Activated gamma-delta T cell treated with anti-CD3 and anti-CD28 coated beads, Interleukin-2, amount 50 U/mL, for 16 hours (primary cell): ENCODE data around the gene LRRC8D.

Experiments used
- DNase-seq: peaks from one replicate; pipeline ENCODE4 v3.0.0-alpha.2; 2020; ENCODE audit warnings: low read depth

LRRC8D gene

DNA sequence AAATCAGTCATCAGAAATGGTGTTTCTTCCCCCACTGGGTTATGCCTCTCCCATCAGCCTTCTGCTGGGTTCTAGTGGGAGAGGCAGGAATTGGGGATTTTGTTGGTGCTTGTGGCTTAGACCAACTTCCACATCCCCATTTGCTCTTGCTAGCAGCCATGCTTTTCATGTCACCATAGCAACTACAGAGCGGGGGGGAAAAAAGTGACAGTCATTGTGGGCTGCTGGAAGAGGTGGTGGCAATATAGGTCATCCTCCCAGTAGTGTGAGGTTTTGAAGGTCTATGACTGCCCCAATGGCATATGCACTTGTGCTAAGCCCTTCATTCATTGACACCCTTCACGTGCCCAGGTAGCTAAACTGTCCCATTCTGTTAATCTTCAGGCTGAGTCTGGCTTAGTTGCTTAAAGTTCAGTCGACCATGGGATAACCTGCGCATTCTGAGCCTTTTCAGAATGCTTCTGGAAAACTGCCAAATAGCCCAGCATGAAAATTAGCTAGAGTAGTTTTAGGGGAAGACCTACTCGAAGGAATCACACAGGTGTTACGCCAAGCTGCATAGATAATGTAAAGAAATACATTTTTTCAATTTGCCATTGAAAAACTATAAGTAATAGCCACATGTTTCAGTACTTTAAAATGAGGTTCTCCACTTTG lies 120.4 kb downstream of the LRRC8D start:
- DNase-seq, result no peak

DNA sequence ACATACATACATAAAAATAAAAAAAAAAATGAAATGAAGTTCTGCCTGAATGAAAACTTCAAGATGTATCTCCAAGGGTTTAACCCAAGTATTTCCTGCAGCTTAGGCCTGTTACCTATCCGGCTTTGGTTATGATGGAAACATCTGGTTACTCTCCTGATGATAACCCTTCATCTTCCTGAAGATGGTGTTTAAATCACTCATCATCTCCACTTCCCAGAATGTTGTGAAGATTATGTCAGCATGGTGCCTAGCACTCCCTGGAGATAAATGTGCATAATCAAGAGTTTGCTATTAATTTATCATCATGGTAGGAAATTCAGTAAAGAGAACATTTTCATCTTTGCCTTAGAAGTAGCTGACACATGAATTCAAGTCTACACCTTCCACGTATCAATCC lies 121.2 kb downstream of the LRRC8D start:
- no peak for DNase-seq

DNA sequence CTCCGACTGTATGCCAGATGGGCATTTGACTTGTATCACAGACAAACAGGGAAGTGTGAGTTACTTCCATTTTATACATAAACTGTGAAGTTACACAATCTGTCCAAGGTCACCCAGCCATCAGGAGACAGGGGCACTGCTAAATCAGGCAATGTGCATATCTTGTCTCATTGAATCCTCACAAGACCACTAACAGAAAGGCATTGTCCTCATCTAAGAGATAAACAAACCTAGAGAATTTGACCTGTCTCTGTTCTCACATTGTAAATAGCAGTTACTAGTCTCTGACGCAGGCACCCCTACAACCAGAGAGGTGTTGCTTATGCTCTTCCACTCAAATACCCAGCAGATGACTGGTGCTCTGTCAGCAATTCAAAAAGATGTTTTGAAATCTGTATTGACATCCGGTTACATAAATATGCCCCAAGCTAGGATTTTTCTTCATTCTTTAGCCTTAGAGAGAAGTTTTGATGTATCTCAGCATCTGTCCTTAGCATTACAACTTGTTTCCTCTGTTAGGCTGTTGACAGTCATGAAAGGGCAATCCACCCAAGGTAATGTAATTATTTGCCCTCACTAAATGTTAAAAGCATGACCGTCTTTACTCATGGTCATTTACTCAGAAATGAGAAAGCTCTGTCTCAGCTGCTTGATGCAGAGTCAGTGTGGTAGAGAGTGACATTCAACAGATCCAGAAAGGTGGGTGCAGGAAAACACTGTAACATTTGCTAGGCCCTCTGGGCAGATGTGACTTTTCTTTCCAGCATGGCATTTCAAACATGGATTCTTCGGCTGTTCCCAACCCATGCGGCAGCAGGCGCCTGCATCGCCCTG lies 122.2 kb downstream of the LRRC8D start:
- DNase-seq, result no peak

DNA sequence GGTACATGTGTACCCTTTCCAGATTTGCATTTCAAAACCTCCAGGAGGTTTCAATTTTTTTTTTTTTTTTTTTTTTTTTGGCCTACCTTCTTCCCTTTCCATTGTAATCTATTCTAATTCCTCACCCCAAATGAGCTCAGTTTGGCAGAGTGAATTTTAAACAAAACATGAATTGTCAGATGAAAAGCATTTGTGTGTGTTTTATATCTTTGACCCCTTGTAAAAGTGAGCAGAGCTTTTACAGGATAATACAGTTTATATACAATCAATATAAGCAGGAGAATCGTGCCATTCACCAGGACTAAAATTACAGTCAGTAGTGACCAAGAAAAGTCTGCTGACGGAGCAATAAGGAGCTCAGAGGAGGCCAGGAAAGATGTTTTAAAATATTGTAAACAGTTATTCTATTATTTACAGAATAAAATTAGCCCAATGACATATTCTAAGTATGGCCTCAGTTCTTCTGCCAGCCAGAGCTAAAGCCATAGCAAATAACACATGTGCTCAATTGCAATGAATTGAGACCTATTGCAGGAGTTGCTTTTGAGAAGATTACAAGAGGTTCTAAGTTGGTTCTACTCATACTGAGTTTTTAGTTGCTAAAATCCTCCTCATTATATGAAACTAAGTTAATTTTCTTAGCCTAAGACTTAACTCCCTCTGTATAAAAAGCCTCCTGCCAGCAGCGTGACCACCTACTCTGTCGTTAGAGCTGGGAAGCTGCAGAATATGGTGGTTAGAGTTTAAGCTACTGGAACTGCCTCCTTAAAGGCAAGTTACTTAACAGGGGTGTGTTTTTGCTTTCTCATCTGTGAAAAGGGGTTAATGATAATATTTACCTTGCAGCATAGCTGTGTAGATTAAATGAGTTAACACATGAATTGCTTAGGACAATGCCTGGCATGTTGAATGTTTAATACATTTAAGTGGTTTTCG lies 123.3 kb downstream of the LRRC8D start:
- no peak for DNase-seq

GRCh38 chr1:89945852-89946476 lies 125.1 kb downstream of the LRRC8D start:
- DNase-seq, result no peak

- DNase-seq, result no peak
These were observed 125.7 kb downstream of the LRRC8D start for GRCh38 chr1:89946532-89946931.

DNA sequence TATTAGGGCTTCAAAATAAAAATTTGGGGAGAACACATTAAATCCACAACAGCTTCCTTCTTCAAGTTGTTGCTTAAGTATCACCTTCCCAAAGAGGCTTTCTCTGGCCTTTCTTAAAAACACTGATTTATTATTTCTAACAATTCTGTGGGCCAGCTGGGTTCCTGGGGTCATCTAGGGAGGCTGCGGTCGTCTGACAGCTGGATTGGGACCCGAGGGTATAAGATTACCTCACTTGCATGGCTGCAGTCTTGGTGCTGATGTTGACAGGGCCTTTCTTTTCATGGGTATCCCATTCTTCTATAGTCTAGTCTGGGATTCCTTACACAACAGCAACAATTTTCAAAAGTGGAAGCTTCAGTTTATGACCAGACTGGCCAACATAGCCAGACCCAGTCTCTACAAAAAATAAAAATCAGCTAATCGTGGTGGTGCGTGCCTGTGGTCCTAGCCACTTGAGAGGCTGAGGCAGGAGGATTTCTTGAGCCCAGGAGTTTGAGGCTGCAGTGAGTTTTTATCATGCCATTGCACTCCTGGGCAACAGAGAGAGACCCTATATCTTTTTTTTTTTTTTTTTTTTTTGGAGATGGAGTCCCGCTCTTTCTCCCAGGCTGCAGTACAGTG lies 128.0 kb downstream of the LRRC8D start:
- DNase-seq, result no peak

DNA sequence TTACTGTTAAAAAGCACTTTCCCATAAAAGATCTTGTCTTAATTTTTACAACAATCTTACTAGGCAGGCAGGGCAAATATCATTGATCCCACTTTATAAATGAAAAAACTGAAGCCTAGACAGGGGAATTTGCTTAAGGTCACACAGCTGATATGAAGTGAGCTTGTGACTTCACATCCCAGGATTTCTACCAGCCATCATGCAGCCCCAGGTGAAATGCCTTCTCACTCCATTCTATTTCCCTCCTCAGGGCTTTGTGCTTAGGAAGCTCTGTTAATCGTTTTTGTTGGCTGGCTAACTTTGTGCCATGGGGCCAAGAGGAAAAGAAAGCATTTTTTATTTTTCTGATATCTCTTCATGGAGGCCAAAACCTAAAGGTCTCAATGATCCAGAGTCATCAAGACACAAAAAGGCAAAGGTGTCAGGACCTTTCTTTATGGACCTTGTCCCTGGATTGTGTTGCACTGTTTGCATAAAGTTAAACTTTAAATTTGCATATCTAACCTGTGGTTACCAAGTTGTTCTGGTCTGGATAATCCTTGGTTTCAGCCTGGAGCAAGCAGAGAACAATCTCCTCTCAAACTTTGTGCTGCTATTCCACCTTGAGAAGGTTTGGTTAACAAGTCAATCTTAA lies 129.3 kb downstream of the LRRC8D start:
- DNase-seq, result no peak

DNA sequence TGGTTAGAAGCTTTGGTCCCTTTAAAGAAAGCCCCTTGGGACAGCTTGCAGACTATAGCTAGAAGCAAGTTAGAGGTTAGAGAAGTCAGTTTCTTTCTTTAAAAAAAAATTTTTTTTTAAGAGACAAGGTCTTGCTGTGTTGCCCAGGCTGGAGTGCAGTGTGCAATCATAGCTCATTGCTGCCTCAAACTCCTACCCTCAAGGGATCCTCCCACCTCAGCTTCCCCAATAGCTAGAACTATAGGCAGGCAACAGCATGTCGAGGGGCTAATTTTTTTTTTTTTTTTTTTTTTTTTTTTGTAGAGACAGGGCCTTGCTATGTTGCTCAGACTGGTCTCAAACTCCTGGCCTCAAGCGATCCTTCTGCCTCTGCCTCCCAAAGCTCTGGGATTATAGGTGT lies 129.9 kb downstream of the LRRC8D start:
- DNase-seq, result no peak

GRCh38 chr1:89951766-89952604 lies 131.2 kb downstream of the LRRC8D start:
- no peak for DNase-seq

- no peak for DNase-seq
These were observed 131.8 kb downstream of the LRRC8D start for GRCh38 chr1:89952605-89953130.

GRCh38 chr1:89953131-89953626 lies 132.3 kb downstream of the LRRC8D start:
- DNase-seq, result no peak

DNA sequence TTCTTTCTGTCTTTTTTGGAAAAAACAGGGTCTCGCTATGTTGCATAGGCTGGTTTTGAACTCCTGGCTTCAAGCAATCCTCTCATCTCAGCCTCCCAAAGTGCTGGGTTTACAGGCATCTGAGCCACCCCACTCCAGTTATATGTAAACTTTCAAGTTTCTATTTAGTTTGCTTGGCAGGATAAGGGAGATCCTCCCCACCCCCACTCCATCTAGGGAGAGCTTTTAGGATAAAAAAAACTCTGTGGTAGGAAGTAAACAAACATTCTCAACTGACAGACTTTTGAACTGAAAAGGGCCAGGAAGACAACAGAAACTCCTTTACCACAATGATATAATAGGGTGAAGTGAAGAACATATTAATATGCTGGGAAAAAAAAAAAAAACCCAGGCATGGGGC lies 133.1 kb downstream of the LRRC8D start:
- DNase-seq, result no peak

DNA sequence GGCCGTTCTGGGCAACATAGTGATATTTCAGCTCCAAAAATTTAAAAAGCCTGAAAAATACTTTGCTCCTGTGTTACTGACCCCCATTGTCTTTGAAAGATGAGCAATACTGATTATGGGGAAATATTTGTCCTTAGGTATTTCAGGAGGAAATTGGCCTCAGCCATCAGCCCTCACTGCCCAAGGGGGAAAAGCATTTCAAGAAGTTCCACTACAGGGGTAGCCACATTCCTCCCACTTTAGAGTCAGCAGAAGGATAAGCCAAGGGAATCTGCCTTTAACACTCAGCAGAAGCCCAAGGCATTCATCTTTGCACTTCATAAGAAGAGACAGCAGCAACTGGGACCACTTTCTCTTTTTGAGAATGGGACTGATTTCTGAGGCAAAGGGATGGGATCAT lies 133.6 kb downstream of the LRRC8D start:
- no peak for DNase-seq

DNA sequence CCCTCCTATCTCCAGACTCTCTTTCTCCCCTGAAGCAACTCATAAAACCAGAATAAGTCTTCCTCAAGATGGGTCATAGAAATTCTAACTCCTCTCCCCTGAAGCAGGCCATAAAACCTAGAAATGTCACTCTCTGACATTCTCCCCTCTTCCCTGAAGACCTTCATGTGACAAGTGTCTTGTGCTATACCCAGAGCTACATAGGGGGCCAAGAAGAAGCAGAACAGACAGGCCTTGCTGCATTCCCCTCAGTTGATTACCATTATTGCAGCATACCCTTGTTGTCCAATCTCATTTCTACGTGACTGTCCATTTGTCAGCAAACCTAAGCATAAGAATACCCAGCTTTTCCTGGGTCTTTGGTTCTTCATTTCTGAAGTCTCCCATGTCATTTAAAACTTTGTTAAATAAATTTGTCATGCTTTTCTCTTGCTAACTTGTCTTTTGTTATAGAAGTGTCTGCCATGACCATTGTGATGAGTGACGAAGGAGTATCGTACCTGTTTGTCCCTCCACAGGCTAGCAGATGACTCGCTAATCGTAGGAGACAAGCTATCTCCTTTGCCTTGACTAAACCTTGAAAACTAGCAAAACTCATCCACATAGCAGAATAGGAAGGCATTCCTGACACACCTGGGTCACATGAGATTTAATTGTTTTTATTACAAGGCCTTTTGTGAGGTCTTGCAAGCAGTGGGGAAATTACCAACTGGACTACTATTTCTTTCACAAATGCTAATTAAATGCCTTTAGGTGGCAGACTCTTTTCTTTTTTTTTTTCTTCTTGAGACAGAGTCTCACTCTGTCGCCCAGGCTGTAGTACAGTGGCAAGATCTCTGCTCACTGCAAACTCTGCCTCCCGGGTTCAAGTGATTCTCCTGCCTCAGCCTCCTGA lies 134.7 kb downstream of the LRRC8D start:
- no peak for DNase-seq

DNA sequence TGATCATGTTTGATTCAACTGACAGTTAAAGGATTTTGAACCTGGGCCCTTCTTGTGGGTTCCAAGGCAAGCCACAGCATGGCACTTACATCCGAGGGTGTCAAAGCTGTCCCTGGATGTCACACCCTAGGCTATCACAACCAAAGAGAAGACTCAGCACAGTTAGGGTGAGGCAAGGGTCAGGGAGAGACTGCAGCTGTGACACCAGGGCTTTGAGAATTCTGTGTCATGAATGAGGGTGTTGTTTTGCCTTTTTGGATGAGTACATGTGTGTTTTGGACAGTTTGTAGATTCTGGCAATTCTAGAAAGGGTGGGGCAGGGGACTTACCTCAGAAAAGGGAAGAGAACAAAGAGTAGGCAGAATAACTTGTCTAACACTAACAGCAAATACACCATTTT lies 136.3 kb downstream of the LRRC8D start:
- no peak for DNase-seq

DNA sequence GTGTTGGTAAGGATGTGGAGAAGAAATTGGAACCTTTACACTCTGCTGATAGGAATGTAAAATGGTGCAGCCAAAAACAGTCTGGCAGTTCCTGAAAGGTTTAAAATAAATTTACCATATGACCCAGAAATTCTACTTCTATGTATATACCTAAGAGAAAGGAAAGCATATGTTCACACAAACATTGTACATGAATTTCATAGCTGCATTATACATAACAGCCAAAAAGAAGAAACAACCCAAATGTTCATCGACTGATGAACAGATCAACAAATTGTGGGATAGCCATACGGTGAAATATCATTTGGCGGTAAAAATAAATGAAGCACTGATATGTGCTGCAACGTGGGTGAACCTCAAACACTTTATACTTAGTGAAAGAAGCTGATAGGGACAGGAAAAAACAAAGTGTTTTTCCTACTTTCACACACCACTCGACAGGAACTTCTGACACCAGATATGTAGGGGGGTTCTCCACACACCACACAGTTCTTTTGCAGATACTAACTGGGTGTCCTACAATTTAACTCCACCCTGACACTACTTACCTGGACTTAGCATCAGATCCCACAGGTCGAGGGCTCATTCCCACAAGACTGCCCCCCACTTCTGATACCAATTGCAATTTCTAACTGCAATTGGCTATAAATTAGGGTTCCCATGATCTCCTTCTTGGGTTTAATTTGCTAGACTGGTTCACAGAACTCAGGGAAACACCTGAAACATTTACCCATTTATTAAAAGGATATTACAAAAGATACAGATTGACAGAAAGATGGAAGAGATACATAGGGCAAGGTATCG lies 138.2 kb downstream of the LRRC8D start:
- DNase-seq, result no peak

DNA sequence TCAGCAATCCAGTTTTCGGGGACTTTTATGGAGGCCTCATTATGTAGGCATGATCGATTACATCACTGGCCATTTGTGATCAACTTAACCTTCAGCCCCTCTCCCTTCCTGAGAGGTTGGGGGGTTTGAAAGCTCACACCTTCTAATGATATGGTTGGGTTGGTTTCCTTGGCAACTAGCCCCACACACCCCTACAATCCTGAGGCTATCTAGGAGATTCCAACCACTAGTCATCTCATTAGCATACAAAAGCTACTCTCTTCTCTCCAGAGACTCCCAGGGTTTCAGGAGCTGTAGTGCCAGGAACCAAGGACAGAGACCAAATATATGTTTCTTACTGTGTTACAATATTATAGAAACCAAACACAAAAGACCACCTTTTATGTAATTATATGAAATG lies 138.9 kb downstream of the LRRC8D start:
- DNase-seq, result no peak
